AG04449 (cell line): Measurements from ENCODE around the gene B4GALT6.

Experiments
- CTCF ChIA-PET: fragments of 350-600 bp; formaldehyde crosslinking; extraction: SDS; loops from one replicate; lab custom pipeline; 2021; ENCODE audit warnings: antibody characterized with exemption; lab: Yijun Ruan, JAX
- POLR2A ChIA-PET: fragments of 400-600, 350-600 bp; formaldehyde crosslinking; extraction: SDS; loops from one replicate; lab custom pipeline; 2020; ENCODE audit warnings: antibody characterized with exemption, inconsistent platforms; lab: Yijun Ruan, JAX
- DNase-seq: peaks from one replicate; pipeline ENCODE4 v3.0.0-alpha.2; 2010; ENCODE audit warnings: low read depth, low spot score
- H3K4me3 ChIP-seq: 2 replicates; pipeline ENCODE4 v1.5.1; 2011; ENCODE audit warnings: low read depth, mild to moderate bottlenecking, control low read depth, low read length
- TF ChIP-seq, protein P1 (sequence below): IDR thresholded peaks from one replicate; pipeline ENCODE4 v1.5.1; 2011; ENCODE audit warnings: mild to moderate bottlenecking, moderate library complexity, low read length, control low read depth, inconsistent platforms; ENCODE audit not compliant: insufficient read depth; ENCODE audit errors: missing control alignments

The B4GALT6 gene

DNA sequence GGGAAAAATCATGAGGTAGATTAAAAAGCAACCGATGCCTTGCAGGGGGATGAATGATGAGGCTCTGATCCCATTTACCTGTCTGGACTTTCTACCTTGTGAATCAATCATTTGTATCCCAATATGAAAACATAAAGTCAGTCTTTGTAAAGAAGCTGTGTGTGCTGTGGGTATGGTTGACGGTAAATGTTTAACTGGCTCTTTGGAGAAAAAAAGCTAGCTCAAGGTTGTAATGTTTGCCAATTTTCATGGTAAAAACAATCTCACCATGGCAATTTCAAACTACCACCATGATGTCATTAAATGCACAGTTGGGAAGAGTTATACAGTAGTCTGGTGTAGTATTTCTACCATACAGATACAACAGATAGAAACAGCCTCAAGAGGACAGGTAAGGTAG is 78.1 kb downstream of the B4GALT6 start:
- TF ChIP-seq, protein P1, sequence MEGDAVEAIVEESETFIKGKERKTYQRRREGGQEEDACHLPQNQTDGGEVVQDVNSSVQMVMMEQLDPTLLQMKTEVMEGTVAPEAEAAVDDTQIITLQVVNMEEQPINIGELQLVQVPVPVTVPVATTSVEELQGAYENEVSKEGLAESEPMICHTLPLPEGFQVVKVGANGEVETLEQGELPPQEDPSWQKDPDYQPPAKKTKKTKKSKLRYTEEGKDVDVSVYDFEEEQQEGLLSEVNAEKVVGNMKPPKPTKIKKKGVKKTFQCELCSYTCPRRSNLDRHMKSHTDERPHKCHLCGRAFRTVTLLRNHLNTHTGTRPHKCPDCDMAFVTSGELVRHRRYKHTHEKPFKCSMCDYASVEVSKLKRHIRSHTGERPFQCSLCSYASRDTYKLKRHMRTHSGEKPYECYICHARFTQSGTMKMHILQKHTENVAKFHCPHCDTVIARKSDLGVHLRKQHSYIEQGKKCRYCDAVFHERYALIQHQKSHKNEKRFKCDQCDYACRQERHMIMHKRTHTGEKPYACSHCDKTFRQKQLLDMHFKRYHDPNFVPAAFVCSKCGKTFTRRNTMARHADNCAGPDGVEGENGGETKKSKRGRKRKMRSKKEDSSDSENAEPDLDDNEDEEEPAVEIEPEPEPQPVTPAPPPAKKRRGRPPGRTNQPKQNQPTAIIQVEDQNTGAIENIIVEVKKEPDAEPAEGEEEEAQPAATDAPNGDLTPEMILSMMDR: no peak
- ChIA-PET POLR2A (no interaction called here), CTCF (no interaction called here)
- H3K4me3 ChIP-seq: no peak overlapping the region
- no peak for DNase-seq

DNA sequence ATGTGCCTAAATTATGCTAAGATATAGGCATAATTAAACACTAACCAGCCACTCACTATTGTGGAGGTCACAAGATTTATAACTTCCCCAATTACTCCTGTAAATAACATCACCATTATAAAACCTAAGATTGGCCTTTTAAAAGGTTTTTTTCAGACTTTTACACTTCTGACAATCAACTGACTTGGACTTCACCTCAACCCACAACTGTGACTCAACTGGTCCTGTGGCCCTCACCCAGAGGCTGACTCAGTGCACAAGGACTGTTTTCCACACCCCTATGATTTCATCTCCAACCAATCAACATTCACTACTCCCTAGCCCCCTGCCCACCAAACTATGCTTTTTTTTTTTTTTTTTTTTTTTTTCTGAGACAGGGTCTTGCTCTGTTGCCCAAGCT is 81.1 kb downstream of the B4GALT6 start:
- H3K4me3 ChIP-seq: no peak overlapping the region
- CTCF ChIA-PET: no interaction called here
- TF ChIP-seq, protein P1: no peak
- DNase-seq: no peak
- POLR2A ChIA-PET: no interaction called here

DNA sequence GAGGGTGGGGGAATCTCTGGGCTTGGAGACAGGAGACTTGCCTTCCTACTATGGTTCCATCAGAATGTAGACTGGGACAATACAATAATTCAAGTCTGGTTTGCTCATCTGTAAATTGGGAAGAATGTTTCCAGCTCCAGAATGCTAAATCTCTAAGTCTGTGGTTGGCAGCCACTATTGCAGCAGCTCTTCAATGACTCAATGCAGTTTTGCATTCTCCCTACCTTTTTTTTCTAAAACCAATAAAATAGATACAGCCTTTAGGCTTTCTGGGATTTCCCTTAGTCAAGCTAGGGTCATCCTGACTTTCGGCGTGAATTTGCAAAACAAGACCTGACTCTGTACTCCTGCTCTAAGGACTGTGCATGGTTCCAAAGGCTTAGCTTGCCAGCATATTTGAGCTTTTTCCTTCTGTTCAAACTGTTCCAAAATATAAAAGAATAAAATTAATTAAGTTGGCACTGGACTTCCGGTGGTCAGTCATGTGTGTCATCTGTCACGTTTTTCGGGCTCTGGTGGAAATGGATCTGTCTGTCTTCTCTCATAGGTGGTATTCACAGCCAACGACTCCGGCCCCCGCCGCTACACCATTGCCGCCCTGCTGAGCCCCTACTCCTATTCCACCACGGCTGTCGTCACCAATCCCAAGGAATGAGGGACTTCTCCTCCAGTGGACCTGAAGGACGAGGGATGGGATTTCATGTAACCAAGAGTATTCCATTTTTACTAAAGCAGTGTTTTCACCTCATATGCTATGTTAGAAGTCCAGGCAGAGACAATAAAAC is 86.2 kb downstream of the B4GALT6 start:
- ChIA-PET CTCF (no interaction called here), POLR2A (no interaction called here)
- H3K4me3 ChIP-seq: no peak overlapping the region
- TF ChIP-seq, protein P1: no peak
- DNase-seq: no peak

DNA sequence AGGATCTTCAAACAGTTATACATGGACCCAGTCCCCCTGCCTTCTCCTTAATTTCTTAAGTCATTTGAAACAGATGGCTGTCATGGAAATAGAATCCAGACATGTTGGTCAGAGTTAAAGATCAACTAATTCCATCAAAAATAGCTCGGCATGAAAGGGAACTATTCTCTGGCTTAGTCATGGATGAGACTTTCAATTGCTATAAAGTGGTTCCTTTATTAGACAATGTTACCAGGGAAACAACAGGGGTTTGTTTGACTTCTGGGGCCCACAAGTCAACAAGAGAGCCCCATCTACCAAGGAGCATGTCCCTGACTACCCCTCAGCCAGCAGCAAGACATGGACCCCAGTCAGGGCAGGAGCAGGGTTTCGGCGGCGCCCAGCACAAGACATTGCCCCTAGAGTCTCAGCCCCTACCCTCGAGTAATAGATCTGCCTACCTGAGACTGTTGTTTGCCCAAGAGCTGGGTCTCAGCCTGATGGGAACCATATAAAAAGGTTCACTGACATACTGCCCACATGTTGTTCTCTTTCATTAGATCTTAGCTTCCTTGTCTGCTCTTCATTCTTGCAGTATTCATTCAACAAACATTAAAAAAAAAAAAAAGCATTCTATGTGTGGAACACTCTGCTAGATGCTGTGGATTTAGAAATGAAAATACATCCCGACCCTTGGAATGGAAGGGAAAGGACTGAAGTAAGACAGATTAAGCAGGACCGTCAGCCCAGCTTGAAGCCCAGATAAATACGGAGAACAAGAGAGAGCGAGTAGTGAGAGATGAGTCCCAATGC is 88.1 kb downstream of the B4GALT6 start:
- TF ChIP-seq, protein P1: no peak
- no peak for DNase-seq
- no peak overlapping the region for H3K4me3 ChIP-seq
- ChIA-PET CTCF (no interaction called here), POLR2A (no interaction called here)

DNA sequence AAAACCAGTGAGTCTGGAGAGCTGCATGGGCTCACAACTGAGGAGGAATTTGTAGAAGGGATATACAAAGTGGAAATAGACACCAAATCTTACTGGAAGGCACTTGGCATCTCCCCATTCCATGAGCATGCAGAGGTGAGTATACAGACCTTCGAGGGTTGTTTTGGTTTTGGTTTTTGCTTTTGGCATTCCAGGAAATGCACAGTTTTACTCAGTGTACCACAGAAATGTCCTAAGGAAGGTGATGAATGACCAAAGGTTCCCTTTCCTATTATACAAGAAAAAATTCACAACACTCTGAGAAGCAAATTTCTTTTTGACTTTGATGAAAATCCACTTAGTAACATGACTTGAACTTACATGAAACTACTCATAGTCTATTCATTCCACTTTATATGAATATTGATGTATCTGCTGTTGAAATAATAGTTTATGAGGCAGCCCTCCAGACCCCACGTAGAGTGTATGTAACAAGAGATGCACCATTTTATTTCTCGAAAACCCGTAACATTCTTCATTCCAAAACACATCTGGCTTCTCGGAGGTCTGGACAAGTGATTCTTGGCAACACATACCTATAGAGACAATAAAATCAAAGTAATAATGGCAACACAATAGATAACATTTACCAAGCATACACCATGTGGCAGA is 89.1 kb downstream of the B4GALT6 start:
- CTCF ChIA-PET: no interaction called here
- no peak for DNase-seq
- TF ChIP-seq, protein P1: no peak
- no peak overlapping the region for H3K4me3 ChIP-seq
- POLR2A ChIA-PET: no interaction called here
